Cardiac fibroblast (primary cell): ENCODE results near the gene COL5A1.

ENCODE experiments used
- DNase-seq, 2 donors: peaks; one replicate each; pipeline versions ENCODE4 v3.0.0 to v3.0.0-alpha.2; 2010; ENCODE audit warnings: low read depth in 2 of 2
- H3K4me3 ChIP-seq, 2 donors: replicated peaks in 1 of 2; 1 replicate in 1 of 2; 2 replicates in 1 of 2; pipeline ENCODE4 v1.5.1; 2011; ENCODE audit warnings: low read depth in 2 of 2, low read length in 2 of 2, mild to moderate bottlenecking in 2 of 2, moderate library complexity in 1 of 2
- CTCF ChIP-seq: IDR thresholded peaks from one replicate; pipeline ENCODE4 v1.5.1; 2011; ENCODE audit warnings: low read depth, mild to moderate bottlenecking, low read length, inconsistent platforms

The COL5A1 gene

GRCh38 chr9:134863941-134864820, 222.6 kb downstream of the COL5A1 start:
- DNase-seq: peak in 1 of 2 donors; percentile 23
- TF ChIP-seq CTCF: no peak

GRCh38 chr9:134864821-134865190, 223.2 kb downstream of the COL5A1 start:
- DNase-seq: no peak
- no peak for TF ChIP-seq CTCF
- no peak overlapping the region for H3K4me3 ChIP-seq

More at GRCh38 chr9:134863941-134864820, 222.6 kb downstream of the COL5A1 start:
- H3K4me3 ChIP-seq: no peak overlapping the region

GRCh38 chr9:134867917-134868750, 226.5 kb downstream of the COL5A1 start:
- no peak overlapping the region for H3K4me3 ChIP-seq
- no peak for TF ChIP-seq CTCF
- no peak for DNase-seq

GRCh38 chr9:134868751-134869553, 227.3 kb downstream of the COL5A1 start:
- H3K4me3 ChIP-seq: no peak overlapping the region
- no peak for DNase-seq
- TF ChIP-seq CTCF: no peak

GRCh38 chr9:134869554-134870300, 228.1 kb downstream of the COL5A1 start:
- no peak overlapping the region for H3K4me3 ChIP-seq
- no peak for TF ChIP-seq CTCF
- DNase-seq: no peak

- DNase-seq: no peak
- no peak for TF ChIP-seq CTCF
Measured at GRCh38 chr9:134870301-134870694, 228.7 kb downstream of the COL5A1 start.

More at GRCh38 chr9:134870301-134870694, 228.7 kb downstream of the COL5A1 start:
- H3K4me3 ChIP-seq: no peak overlapping the region
